Neural cell (in vitro differentiated cells): Measurements from ENCODE around the gene GALNT10. TPM values are rescaled to one million over a fixed set of nuclear protein-coding genes. Genes with fewer than 3 reads are reported as not detected.

Experiments
- H2AFZ ChIP-seq: fragments of 200-600, 300-800 bp; sonication (generic), shearing (Covaris generic); 2 replicates; pipeline ENCODE4 v1.6.0; 2014; ENCODE audit warnings: low read depth, mild to moderate bottlenecking, antibody characterized with exemption, low read length, moderate library complexity
- H3F3A ChIP-seq: fragments of 200-600 bp; shearing (Covaris generic); 2 replicates; pipeline ENCODE4 v1.6.1; 2016; ENCODE audit warnings: mild to moderate bottlenecking, moderate library complexity, mixed read lengths, antibody characterized with exemption, low read length; ENCODE audit not compliant: insufficient read depth, poor library complexity, severe bottlenecking
- H3K27ac ChIP-seq: fragments of 200-600, 300-800 bp; sonication (generic), shearing (Covaris generic); 2 replicates; pipeline ENCODE4 v1.5.1; 2014; ENCODE audit warnings: mild to moderate bottlenecking, low read length, moderate library complexity
- H3K27me3 ChIP-seq: fragments of 300-800, 200-600 bp; sonication (generic), shearing (Covaris generic); 2 replicates; pipeline ENCODE4 v1.6.0; 2014; ENCODE audit warnings: mild to moderate bottlenecking, low read depth, low read length, moderate library complexity; ENCODE audit not compliant: insufficient read depth
- H3K36me3 ChIP-seq: fragments of 300-800, 200-600 bp; sonication (generic), shearing (Covaris generic); 2 replicates; pipeline ENCODE4 v1.5.1; 2014; ENCODE audit warnings: mild to moderate bottlenecking, antibody characterized with exemption, low read length, moderate library complexity; ENCODE audit not compliant: insufficient read depth
- H3K4me2 ChIP-seq: fragments of 300-800, 200-600 bp; sonication (generic), shearing (Covaris generic); 2 replicates; pipeline ENCODE4 v1.6.0; 2014; ENCODE audit warnings: mild to moderate bottlenecking, low read length
- H3K4me3 ChIP-seq: fragments of 300-800, 200-600 bp; sonication (generic), shearing (Covaris generic); 2 replicates; pipeline ENCODE4 v1.5.1; 2014; ENCODE audit warnings: mild to moderate bottlenecking, low read length, moderate library complexity
- H3K79me2 ChIP-seq: fragments of 200-600 bp; shearing (Covaris generic); replicated peaks from 2 replicates; pipeline ENCODE4 v1.6.0; 2014; ENCODE audit warnings: mild to moderate bottlenecking, low read length, moderate library complexity; ENCODE audit not compliant: insufficient read depth
- H3K9ac ChIP-seq: fragments of 300-800, 200-600 bp; sonication (generic), shearing (Covaris generic); 2 replicates; pipeline ENCODE4 v1.6.1; 2016; ENCODE audit warnings: mild to moderate bottlenecking, low read length, mixed read lengths
- H3K9me2 ChIP-seq: fragments of 200-600 bp; shearing (Covaris generic); 2 replicates; pipeline ENCODE4 v1.6.1; 2016; ENCODE audit warnings: mild to moderate bottlenecking, low read length, mixed read lengths; ENCODE audit not compliant: insufficient read depth
- H3K9me3 ChIP-seq: fragments of 200-600, 300-800 bp; sonication (generic), shearing (Covaris generic); 2 replicates; pipeline ENCODE4 v1.6.1; 2016; ENCODE audit warnings: mild to moderate bottlenecking, mixed run types, low read length, moderate library complexity, mixed read lengths
- H4K20me1 ChIP-seq: fragments of 200-600 bp; shearing (Covaris generic); 2 replicates; pipeline ENCODE4 v1.6.1; 2016; ENCODE audit warnings: mild to moderate bottlenecking, mixed run types; ENCODE audit not compliant: insufficient read depth
- EP300 ChIP-seq: fragments of 450-650 bp; conservative IDR thresholded peaks from 2 replicates; pipeline ENCODE4 v1.6.1; 2014; ENCODE audit warnings: antibody characterized with exemption, mild to moderate bottlenecking, moderate library complexity; ENCODE audit not compliant: poor library complexity, severe bottlenecking
- EZH2 ChIP-seq: fragments of 200-600, 300-800 bp; shearing (Covaris generic), sonication (generic); IDR thresholded peaks from 2 replicates; pipeline ENCODE4 v1.6.1; 2014; ENCODE audit warnings: antibody characterized with exemption, low read length, borderline replicate concordance, mild to moderate bottlenecking; ENCODE audit not compliant: insufficient read depth, poor library complexity, severe bottlenecking
- MXI1 ChIP-seq: fragments of 450-650 bp; conservative IDR thresholded peaks from 2 replicates; pipeline ENCODE4 v1.6.1; 2014; ENCODE audit warnings: antibody characterized with exemption, mild to moderate bottlenecking; ENCODE audit not compliant: poor library complexity, severe bottlenecking
- POLR2AphosphoS5 ChIP-seq: IDR thresholded peaks from 2 replicates; pipeline ENCODE4 v1.6.1; 2012
- RAD21 ChIP-seq: fragments of 450-650 bp; conservative IDR thresholded peaks from 2 replicates; pipeline ENCODE4 v1.6.1; 2014; ENCODE audit warnings: antibody characterized with exemption, mild to moderate bottlenecking, moderate library complexity
- SMC3 ChIP-seq: fragments of 450-650 bp; conservative IDR thresholded peaks from 2 replicates; pipeline ENCODE4 v1.6.1; 2014; ENCODE audit warnings: antibody characterized with exemption, mild to moderate bottlenecking, moderate library complexity; ENCODE audit not compliant: poor library complexity
- TAF1 ChIP-seq: IDR thresholded peaks from 2 replicates; pipeline ENCODE4 v1.6.1; 2012; ENCODE audit warnings: low read depth
- polyA plus RNA-seq: library from polyadenylated mRNA; depleted of rRNA; stranded (reverse); fragments of >200 nt; gene quantifications from 2 replicates; pipeline ENCODE4 v1.2.3, GENCODE V29; 2014
- TF ChIP-seq, protein P1 (sequence below): fragments of 450-650 bp; IDR thresholded peaks from 2 replicates; pipeline ENCODE4 v1.5.1; 2014; ENCODE audit warnings: antibody characterized with exemption, mild to moderate bottlenecking, moderate library complexity; ENCODE audit not compliant: poor library complexity, severe bottlenecking
- TF ChIP-seq, protein P2 (sequence below): IDR thresholded peaks from 2 replicates; pipeline ENCODE4 v1.6.1; 2012; ENCODE audit warnings: borderline replicate concordance

The GALNT10 gene
- polyA plus RNA-seq, 1 donor from 2014 or later, result 3.1 TPM

DNA sequence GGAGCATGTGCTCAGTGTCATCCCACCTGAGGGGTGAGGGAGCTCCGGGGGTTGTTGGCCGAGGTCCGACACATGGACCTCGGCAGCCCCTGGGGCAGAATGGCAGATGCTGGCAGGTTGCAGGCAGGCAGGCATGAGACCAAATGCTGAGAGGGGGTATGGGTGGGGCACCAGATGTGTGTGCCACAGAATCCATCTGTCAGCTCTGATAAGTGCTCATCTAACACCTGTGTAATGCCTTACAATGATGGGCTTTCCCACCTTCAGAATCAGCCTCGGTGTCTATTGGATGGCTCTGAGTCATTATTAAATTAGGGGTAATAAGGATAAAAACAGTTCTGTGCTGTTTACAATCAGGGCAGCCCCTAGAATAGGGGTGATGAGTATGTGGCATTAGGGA is 182.1 kb downstream of the GALNT10 start:
- no peaks in the 10 kb centered on the region for H3K9me2 ChIP-seq
- no peaks in the 10 kb centered on the region for H4K20me1 ChIP-seq
- H3K4me3 ChIP-seq, result no peak overlapping the region
- TF ChIP-seq RAD21, result no peak
- no peak for TF ChIP-seq EZH2
- TF ChIP-seq MXI1, result no peak
- TF ChIP-seq EP300, result no peak
- TF ChIP-seq, protein P1, sequence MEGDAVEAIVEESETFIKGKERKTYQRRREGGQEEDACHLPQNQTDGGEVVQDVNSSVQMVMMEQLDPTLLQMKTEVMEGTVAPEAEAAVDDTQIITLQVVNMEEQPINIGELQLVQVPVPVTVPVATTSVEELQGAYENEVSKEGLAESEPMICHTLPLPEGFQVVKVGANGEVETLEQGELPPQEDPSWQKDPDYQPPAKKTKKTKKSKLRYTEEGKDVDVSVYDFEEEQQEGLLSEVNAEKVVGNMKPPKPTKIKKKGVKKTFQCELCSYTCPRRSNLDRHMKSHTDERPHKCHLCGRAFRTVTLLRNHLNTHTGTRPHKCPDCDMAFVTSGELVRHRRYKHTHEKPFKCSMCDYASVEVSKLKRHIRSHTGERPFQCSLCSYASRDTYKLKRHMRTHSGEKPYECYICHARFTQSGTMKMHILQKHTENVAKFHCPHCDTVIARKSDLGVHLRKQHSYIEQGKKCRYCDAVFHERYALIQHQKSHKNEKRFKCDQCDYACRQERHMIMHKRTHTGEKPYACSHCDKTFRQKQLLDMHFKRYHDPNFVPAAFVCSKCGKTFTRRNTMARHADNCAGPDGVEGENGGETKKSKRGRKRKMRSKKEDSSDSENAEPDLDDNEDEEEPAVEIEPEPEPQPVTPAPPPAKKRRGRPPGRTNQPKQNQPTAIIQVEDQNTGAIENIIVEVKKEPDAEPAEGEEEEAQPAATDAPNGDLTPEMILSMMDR, result no peak
- TF ChIP-seq SMC3, result no peak
- TF ChIP-seq, protein P2, sequence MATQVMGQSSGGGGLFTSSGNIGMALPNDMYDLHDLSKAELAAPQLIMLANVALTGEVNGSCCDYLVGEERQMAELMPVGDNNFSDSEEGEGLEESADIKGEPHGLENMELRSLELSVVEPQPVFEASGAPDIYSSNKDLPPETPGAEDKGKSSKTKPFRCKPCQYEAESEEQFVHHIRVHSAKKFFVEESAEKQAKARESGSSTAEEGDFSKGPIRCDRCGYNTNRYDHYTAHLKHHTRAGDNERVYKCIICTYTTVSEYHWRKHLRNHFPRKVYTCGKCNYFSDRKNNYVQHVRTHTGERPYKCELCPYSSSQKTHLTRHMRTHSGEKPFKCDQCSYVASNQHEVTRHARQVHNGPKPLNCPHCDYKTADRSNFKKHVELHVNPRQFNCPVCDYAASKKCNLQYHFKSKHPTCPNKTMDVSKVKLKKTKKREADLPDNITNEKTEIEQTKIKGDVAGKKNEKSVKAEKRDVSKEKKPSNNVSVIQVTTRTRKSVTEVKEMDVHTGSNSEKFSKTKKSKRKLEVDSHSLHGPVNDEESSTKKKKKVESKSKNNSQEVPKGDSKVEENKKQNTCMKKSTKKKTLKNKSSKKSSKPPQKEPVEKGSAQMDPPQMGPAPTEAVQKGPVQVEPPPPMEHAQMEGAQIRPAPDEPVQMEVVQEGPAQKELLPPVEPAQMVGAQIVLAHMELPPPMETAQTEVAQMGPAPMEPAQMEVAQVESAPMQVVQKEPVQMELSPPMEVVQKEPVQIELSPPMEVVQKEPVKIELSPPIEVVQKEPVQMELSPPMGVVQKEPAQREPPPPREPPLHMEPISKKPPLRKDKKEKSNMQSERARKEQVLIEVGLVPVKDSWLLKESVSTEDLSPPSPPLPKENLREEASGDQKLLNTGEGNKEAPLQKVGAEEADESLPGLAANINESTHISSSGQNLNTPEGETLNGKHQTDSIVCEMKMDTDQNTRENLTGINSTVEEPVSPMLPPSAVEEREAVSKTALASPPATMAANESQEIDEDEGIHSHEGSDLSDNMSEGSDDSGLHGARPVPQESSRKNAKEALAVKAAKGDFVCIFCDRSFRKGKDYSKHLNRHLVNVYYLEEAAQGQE, result no peak
- no peak for TF ChIP-seq TAF1
- no peak overlapping the region for H2AFZ ChIP-seq
- no peak overlapping the region for H3K27ac ChIP-seq
- no peaks in the 10 kb centered on the region for H3K36me3 ChIP-seq
- no peaks in the 10 kb centered on the region for H3K9me3 ChIP-seq
- H3K4me2 ChIP-seq, result no peak overlapping the region
- H3K27me3 ChIP-seq, result no peaks in the 10 kb centered on the region
- no peak overlapping the region for H3K9ac ChIP-seq
- H3F3A ChIP-seq, result no peaks in the 10 kb centered on the region
- H3K79me2 ChIP-seq, result no peaks in the 10 kb centered on the region

DNA sequence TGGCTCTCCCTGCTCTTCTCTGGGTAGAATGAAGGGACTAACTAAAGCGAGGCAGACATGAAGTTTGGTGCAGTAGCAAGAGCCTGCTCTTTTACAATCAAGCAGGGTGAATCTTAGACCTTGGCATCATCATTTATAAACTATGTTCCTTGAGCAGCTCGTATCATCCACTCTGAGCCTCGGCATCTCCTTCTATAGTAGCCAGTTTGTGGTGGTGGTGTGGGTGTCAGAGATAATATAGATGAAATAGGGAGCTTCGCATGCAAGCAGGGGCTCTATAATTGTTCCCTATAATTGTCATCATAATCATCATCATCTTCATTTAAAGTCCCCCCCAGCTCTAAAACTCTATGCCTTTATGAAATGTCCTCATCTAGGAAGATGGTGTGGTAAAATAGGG is 182.8 kb downstream of the GALNT10 start:
- H3F3A ChIP-seq, result no peaks in the 10 kb centered on the region
- H3K27ac ChIP-seq, result no peak overlapping the region
- no peak overlapping the region for H2AFZ ChIP-seq
- no peak overlapping the region for H3K9ac ChIP-seq
- H3K9me3 ChIP-seq, result no peaks in the 10 kb centered on the region
- no peaks in the 10 kb centered on the region for H3K9me2 ChIP-seq
- TF ChIP-seq MXI1 (no peak), POLR2AphosphoS5 (no peak), SMC3 (no peak), EZH2 (no peak), RAD21 (no peak), EP300 (no peak), TAF1 (no peak)
- TF ChIP-seq, protein P2, result no peak
- TF ChIP-seq, protein P1, result no peak
- no peak overlapping the region for H3K4me3 ChIP-seq
- H3K79me2 ChIP-seq, result no peaks in the 10 kb centered on the region
- no peak overlapping the region for H3K4me2 ChIP-seq
- H3K27me3 ChIP-seq, result no peaks in the 10 kb centered on the region
- H3K36me3 ChIP-seq, result no peaks in the 10 kb centered on the region
- no peaks in the 10 kb centered on the region for H4K20me1 ChIP-seq
